Kidney epithelial cell (primary cell): ENCODE measurements around the gene MRPS6. TPM values are rescaled to one million over a fixed set of nuclear protein-coding genes. Genes with fewer than 3 reads are reported as not detected.

Source experiments
- DNase-seq: peaks from one replicate; pipeline ENCODE4 v3.0.0-alpha.2; 2010; ENCODE audit warnings: low read depth
- H3K27me3 ChIP-seq: 2 replicates; pipeline ENCODE4 v1.6.0; 2011; ENCODE audit warnings: low read length; ENCODE audit not compliant: control insufficient read depth, insufficient read depth
- H3K36me3 ChIP-seq: 2 replicates; pipeline ENCODE4 v1.5.1; 2011; ENCODE audit warnings: low read length; ENCODE audit not compliant: control insufficient read depth, insufficient read depth
- H3K4me3 ChIP-seq: 2 replicates; pipeline ENCODE4 v1.5.1; 2011; ENCODE audit warnings: low read depth, mild to moderate bottlenecking, control low read depth, low read length
- total RNA-seq: library from RNA; depleted of rRNA; stranded (reverse); fragments of >200 nt; gene quantifications from 2 replicates; pipeline ENCODE4 v1.2.3, GENCODE V29; 2015
- TF ChIP-seq, protein P1 (sequence below): IDR thresholded peaks from 2 replicates; pipeline ENCODE4 v1.5.1; 2011; ENCODE audit warnings: mild to moderate bottlenecking, moderate library complexity, low read length, control low read depth, inconsistent platforms; ENCODE audit not compliant: insufficient read depth, poor library complexity, severe bottlenecking

The MRPS6 gene
- total RNA-seq, 1 donor from 2014 or later = 32.8 TPM

DNA sequence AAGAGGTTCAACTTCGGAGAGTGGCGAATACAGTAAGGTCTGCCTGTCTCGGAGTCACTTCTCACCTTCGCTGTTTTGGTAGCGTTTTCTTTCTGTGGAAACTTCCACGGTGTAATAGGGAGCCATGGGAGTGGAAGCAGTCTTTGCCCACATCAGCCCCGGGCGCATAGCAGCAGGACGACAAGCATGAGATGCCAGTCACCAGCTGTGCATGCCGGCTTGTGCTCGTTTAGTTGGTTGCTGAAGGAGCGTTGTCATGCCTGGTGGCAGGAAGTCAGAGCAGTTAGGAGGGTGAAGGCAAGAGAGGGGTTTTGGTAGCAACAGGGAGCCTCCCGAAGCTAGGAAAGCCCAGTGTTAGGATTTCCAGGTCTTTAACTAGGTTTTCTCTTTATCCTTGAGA lies 58.8 kb downstream of the MRPS6 start:
- Histone ChIP-seq H3K36me3 (peaks cover 3% of the 10 kb centered on the region), H3K4me3 (no peak overlapping the region), H3K27me3 (no peaks in the 10 kb centered on the region)
- TF ChIP-seq, protein P1, sequence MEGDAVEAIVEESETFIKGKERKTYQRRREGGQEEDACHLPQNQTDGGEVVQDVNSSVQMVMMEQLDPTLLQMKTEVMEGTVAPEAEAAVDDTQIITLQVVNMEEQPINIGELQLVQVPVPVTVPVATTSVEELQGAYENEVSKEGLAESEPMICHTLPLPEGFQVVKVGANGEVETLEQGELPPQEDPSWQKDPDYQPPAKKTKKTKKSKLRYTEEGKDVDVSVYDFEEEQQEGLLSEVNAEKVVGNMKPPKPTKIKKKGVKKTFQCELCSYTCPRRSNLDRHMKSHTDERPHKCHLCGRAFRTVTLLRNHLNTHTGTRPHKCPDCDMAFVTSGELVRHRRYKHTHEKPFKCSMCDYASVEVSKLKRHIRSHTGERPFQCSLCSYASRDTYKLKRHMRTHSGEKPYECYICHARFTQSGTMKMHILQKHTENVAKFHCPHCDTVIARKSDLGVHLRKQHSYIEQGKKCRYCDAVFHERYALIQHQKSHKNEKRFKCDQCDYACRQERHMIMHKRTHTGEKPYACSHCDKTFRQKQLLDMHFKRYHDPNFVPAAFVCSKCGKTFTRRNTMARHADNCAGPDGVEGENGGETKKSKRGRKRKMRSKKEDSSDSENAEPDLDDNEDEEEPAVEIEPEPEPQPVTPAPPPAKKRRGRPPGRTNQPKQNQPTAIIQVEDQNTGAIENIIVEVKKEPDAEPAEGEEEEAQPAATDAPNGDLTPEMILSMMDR = no peak
- no peak for DNase-seq

DNA sequence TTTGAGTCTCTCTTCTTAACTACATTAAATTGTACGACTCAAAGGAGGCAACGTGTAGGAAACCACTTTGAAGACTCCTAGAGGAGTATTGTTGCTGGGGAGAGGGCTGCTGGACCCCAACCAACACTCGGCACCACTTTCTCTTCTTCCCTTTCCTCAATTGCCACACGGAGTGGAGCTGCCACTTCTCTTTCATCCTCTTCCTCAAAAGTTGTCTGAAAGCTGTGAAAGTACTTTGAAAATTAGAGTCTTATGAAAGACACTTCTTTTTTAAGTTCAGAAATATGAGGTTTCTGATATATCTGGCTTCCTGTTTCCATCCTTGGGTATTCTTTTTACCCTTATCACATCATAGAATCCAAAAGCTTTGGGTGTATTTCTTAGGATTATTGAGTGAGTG lies 59.5 kb downstream of the MRPS6 start:
- Histone ChIP-seq H3K27me3 (no peaks in the 10 kb centered on the region), H3K36me3 (peaks cover 3% of the 10 kb centered on the region), H3K4me3 (no peak overlapping the region)
- no peak for DNase-seq
- TF ChIP-seq, protein P1 = no peak

DNA sequence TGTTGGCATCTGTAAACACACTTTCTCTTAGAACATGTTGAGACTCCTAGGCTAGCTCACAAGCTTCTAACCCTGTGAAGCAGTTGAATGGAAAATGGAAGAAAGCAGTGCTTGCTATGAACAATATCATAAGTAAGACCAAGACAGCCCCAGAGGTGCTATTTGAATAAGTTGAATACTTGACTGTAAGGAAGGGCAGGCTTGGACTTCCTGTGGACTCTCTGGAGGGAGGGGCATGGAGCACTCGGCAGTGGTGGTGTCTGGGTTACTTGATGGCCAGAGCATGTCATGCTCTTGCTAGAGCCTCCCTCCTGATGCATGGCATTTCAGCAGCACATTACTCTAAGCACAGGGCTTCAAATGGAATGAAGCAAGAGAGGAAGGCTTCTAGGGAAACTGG lies 60.0 kb downstream of the MRPS6 start:
- H3K36me3 ChIP-seq = peaks cover 3% of the 10 kb centered on the region

DNA sequence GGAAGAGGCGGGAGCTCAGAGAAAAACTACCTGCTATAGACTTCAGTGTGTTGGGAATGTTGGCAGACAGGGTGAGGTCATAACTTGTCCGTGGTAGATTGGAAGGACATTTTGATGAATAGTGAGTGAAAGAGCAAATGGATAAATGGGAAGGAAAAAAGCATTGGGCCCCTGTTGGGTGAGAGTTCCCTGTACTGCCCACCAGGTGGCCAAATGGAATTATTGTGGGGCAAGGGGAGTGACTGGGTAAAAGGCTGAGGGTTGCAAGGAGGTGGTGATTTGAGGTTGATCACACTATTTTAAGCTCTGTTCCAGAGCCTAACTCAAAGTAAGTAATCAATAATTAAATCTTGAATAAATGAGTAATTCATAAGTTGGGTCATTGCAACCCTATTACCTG lies 60.4 kb downstream of the MRPS6 start:
- no peaks in the 10 kb centered on the region for H3K27me3 ChIP-seq
- H3K4me3 ChIP-seq = no peak overlapping the region
- peaks cover 3% of the 10 kb centered on the region for H3K36me3 ChIP-seq
- TF ChIP-seq, protein P1 = no peak
- DNase-seq = no peak

More for the DNA sequence above, 60.0 kb downstream of the MRPS6 start:
- Histone ChIP-seq H3K4me3 (no peak overlapping the region), H3K27me3 (no peaks in the 10 kb centered on the region)
- no peak for DNase-seq
- TF ChIP-seq, protein P1 = no peak

DNA sequence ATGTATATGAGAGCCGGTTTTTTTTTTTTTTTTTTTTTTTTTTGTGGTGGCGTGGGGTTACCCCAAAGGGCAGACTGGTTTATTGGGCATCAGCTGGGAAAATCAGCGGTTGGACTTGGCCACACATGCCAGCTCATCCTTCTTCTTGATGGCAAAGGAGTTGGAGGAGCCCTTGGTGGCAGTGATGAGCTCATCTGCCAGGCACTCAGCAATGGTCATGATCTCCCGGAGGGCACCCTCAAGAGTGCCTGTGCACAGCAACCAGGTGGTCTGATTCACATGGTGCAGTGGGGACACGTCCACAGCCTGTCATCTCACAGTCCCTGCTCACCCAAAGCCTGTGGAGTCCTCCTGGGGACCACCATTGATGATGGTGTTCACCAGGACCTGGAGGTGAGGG lies 62.0 kb downstream of the MRPS6 start:
- Histone ChIP-seq H3K36me3 (peaks cover 3% of the 10 kb centered on the region), H3K4me3 (no peak overlapping the region), H3K27me3 (no peaks in the 10 kb centered on the region)
- no peak for DNase-seq
- TF ChIP-seq, protein P1 = no peak

DNA sequence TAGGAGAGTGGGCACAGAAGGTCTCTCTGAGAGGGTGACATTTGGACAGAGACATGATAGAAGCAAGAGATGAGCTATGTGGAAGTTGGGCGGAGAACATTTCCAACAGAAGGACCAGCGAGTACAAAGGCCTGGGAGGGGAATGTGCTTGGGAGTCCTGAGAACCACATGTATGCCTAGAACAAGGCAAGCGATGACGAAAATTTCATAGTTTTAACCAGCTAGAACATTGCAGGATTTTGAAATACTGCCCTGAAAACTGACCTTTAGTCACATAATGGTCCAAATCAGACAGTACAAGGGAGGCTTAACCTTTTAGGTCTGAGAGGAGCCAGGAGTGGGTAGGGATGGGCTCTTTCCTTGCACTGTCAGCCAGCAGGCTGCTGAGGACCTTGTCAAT lies 68.0 kb downstream of the MRPS6 start:
- H3K27me3 ChIP-seq = no peaks in the 10 kb centered on the region
- peaks cover 2% of the 10 kb centered on the region for H3K36me3 ChIP-seq
- TF ChIP-seq, protein P1 = no peak
- H3K4me3 ChIP-seq = no peak overlapping the region
- no peak for DNase-seq
